Esophagus squamous epithelium (tissue), 5 donors: ENCODE measurements around the gene KLHL40. TPM values are rescaled to one million over a fixed set of nuclear protein-coding genes. Genes with fewer than 3 reads are reported as not detected.

ENCODE experiments used
- DNase-seq: peaks from one replicate; lab custom pipeline; 2025; lab: John Stamatoyannopoulos, UW
- H3K27ac ChIP-seq, 4 donors: fragments of 200-600 bp; sonication (generic); one replicate each; pipeline ENCODE4 v1.5.1; 2016 to 2019; ENCODE audit warnings: mild to moderate bottlenecking in 1 of 4
- H3K27me3 ChIP-seq, 4 donors: fragments of 200-600 bp; sonication (generic); 1 replicate in 3 of 4; 2 replicates in 1 of 4; pipeline versions ENCODE4 v1.5.1 to v1.6.0; 2017 to 2021; ENCODE audit warnings: antibody characterized with exemption in 1 of 4
- H3K36me3 ChIP-seq, 3 donors: fragments of 200-600 bp; sonication (generic); one replicate each; pipeline ENCODE4 v1.5.1; 2016 to 2019
- H3K4me1 ChIP-seq, 3 donors: fragments of 200-600 bp; sonication (generic); one replicate each; pipeline ENCODE4 v1.5.1; 2017 to 2019
- H3K4me3 ChIP-seq, 4 donors: fragments of 200-600 bp; sonication (generic); 1 replicate in 3 of 4; 2 replicates in 1 of 4; pipeline ENCODE4 v1.5.1; 2016 to 2019; ENCODE audit warnings: mild to moderate bottlenecking in 2 of 4, moderate library complexity in 1 of 4
- H3K9me3 ChIP-seq, 3 donors: fragments of 200-600 bp; sonication (generic); one replicate each; pipeline ENCODE4 v1.5.1; 2016 to 2019
- POLR2A ChIP-seq, 4 donors: fragments of 450-650 bp; IDR thresholded peaks; one replicate each; pipeline ENCODE4 v1.6.1; 2017; ENCODE audit warnings: antibody characterized with exemption in 4 of 4, mild to moderate bottlenecking in 4 of 4, moderate library complexity in 3 of 4
- WGBS, 2 donors: methylation state at CpG; one replicate each; pipeline ENCODE4 v1.1.5; 2018; 5-methylcytosine and 5-hydroxymethylcytosine counted together
- intact Hi-C: fragments of 100-400 bp; cut with DNase I; formaldehyde crosslinking; loops from one replicate; pipeline ENCODE4 v1.15.0; 2022
- total RNA-seq, 4 donors: library from RNA; depleted of rRNA; stranded (reverse); fragments of >200 nt; gene quantifications; one replicate each; pipeline ENCODE4 v1.1.0, GENCODE V29; 2016
- TF ChIP-seq, protein P1 (sequence below), 6 experiments: fragments of 450-650 bp in 4 of 6; fragments of 200-600 bp in 2 of 6; sonication (generic) in 2 of 6; IDR thresholded peaks; one replicate each; pipeline ENCODE4 v1.5.1; 2016 to 2019; ENCODE audit warnings: antibody characterized with exemption in 6 of 6, mild to moderate bottlenecking in 4 of 6, moderate library complexity in 4 of 6
- donor health status: DM: yes; HTN: yes; CAD: no.

Gene KLHL40
- total RNA-seq, 4 donors from 2014 or later: not detected

DNA sequence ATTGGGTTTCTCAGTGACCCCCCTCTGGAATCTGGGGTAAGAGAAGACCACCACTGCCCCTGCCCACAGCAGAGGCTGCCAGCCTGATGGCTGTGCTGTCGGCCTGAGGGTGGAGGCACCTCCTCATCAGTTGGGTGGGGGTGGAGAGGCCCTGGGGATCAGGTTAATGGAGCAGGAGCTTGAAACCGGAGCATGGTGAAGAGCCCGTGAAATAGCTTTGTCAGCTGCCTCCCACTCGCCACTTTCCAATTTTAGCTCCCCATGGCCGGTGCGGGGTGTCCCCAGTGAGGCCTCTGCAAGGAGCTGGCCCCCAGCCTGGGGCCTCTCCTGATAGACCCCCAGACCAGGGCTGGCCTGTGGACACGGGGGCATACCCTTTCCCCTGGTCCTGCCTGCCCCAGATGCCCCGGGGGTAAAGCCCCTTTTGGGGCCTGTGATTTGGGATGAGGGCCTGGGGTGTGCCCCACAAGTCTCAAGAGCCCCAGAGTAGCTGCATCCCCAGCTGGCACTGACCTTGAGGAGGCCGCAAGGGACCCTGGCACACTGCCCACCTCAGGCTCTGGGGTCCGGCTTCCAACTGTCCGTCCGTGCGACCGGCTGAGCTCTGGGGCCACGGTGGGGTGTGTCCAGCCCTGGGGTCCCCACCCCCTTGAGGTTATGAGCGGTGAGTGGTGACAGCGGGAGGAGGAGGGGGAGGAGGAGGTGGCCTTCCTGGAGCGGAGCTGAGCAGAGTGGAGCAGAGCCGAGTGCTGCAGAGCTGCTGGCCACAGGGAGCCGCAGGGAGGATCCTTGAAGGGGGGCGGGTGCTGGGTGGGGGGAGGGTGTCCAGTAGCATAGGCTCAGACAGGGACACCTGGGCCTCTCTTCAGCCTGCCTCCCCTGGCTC lies 17.0 kb downstream of the KLHL40 start, which contains the start of gene HHATL:
Gene HHATL (minus strand): TSS at position 733 of the 886 bp plus-strand sequence. CDS start 1,972 bp downstream, outside the sequence.
- DNase-seq: no peak
- Histone ChIP-seq H3K27me3 (peaks cover 0 to 11% (median 0%) of the 10 kb centered on the region in 4 donors), H3K9me3 (no peaks in the 10 kb centered on the region), H3K27ac (no peak within 1 kb of the TSS), H3K4me3 (no peak within 1 kb of the TSS), H3K36me3 (no peaks in the 10 kb centered on the region), H3K4me1 (no peaks in the 10 kb centered on the region)
- intact Hi-C loops: no loop called here
- WGBS, 2 donors: 71% methylated on average over 3 of the region's 21 CpGs; no CpG with 5 or more reads in 1 of the 2 donors
- TF ChIP-seq, protein P1, sequence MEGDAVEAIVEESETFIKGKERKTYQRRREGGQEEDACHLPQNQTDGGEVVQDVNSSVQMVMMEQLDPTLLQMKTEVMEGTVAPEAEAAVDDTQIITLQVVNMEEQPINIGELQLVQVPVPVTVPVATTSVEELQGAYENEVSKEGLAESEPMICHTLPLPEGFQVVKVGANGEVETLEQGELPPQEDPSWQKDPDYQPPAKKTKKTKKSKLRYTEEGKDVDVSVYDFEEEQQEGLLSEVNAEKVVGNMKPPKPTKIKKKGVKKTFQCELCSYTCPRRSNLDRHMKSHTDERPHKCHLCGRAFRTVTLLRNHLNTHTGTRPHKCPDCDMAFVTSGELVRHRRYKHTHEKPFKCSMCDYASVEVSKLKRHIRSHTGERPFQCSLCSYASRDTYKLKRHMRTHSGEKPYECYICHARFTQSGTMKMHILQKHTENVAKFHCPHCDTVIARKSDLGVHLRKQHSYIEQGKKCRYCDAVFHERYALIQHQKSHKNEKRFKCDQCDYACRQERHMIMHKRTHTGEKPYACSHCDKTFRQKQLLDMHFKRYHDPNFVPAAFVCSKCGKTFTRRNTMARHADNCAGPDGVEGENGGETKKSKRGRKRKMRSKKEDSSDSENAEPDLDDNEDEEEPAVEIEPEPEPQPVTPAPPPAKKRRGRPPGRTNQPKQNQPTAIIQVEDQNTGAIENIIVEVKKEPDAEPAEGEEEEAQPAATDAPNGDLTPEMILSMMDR (IDR thresholded peaks at IDR 0.05): no peak
- TF ChIP-seq POLR2A (IDR thresholded peaks at IDR 0.05): no peak

DNA sequence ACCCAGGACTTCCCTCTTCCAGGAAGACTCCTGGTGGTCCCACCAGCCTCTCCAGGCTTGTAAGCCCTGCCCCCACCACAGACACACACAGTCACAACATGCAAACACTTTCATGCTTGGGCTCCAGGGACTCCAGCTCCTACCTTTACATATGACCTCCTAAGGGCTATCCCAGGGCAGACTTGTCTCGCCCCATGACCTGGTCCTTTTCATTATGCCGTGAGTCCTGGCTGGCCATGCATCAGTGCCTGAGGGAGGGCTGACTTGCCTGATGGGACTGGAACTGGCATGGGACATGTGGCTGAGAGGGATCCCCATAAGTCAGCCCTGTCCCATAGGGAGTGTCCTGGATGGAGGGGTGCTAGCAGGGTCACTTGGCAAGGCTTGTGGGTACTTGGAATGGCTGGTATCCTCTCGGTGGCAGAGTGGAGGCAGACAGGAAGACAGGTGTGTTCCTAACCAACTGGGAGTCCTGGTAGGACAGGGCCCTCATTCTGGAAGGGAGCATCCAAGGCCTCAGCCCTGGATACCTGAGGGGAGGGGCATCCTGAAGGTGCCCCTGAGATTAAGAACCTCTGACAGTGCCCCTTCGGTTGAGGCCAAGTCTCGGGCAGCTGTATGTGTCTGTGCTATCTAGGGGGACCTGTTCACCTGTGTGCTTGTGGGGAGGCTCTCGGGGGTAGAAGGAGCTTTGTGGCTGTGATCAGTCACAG lies 17.8 kb downstream of the KLHL40 start:
- TF ChIP-seq, protein P1 (IDR thresholded peaks at IDR 0.05): no peak
- TF ChIP-seq POLR2A (IDR thresholded peaks at IDR 0.05): no peak
- no peaks in the 10 kb centered on the region for H3K4me1 ChIP-seq
- no peaks in the 10 kb centered on the region for H3K36me3 ChIP-seq
- H3K27ac ChIP-seq: no peak overlapping the region
- H3K27me3 ChIP-seq: peaks cover 0 to 5% (median 0%) of the 10 kb centered on the region in 4 donors
- no peaks in the 10 kb centered on the region for H3K9me3 ChIP-seq
- no peak overlapping the region for H3K4me3 ChIP-seq
- DNase-seq: no peak
- 100% methylated on average over 3 of the region's 6 CpGs; no CpG with 5 or more reads in 1 of the 2 donors for WGBS, 2 donors
- intact Hi-C loops: no loop called here

DNA sequence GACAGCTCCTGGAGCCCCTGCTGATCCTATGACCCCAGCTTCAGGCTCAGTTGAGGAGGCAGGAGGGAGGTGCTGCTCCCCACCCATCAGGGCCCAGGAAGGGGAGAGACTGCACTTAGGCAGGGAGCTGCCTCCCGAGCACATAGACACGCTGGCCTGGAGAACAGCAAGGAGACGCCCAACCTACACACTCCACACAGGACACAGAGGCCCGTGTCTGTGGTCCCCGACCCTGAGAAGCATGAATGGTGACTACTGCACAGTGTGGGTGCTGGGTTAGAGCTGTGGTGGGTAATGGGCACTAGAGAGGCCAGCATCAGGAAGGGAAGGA lies 18.3 kb downstream of the KLHL40 start:
- H3K27me3 ChIP-seq: peaks cover 0 to 5% (median 0%) of the 10 kb centered on the region in 4 donors
- no peak for TF ChIP-seq POLR2A (IDR thresholded peaks at IDR 0.05)
- TF ChIP-seq, protein P1 (IDR thresholded peaks at IDR 0.05): no peak
- H3K9me3 ChIP-seq: no peaks in the 10 kb centered on the region
- intact Hi-C loops: no loop called here
- H3K36me3 ChIP-seq: no peaks in the 10 kb centered on the region
- H3K4me1 ChIP-seq: no peaks in the 10 kb centered on the region
- WGBS, 2 donors: no CpG with 5 or more reads among the region's 5 CpGs
- no peak overlapping the region for H3K27ac ChIP-seq
- H3K4me3 ChIP-seq: no peak overlapping the region
- no peak for DNase-seq

DNA sequence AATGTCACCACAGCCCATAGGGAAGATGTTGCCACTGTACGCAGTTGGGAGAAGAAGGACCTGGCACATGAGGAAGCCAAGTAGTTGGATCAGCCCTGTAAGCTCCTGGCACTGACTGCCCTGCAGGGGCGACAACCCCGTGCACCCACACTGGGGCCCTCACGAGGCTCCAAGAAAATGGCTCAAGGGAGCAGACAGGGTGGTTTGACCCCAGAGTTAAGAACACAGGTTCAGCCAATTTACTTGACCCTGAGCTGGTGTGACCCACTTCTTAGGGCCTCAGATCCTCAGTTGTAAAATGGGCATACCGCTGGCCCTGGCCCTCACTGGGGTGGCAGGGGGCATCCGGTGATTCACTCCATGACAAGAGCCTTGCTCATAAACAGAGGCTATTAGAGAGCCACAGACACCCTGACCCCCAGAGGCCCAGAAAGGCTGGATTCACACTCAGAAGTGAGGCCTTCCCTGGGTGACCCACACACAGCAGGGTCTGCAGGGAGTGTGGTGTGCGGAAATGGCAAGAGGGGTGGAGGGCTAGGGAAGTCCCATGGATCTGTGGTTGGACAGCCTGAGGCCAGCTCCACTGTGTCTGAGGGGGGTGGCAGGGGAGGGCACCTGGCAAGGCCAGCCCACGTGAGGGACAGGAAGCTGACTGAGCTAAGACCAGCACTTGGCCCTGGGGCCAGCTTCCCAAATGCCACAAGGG lies 19.0 kb downstream of the KLHL40 start:
- intact Hi-C loops: no loop called here
- no peaks in the 10 kb centered on the region for H3K4me1 ChIP-seq
- 71 to 88% methylated on average over 4 to 6 of the region's 8 CpGs for WGBS, 2 donors
- TF ChIP-seq, protein P1 (IDR thresholded peaks at IDR 0.05): no peak
- no peak for TF ChIP-seq POLR2A (IDR thresholded peaks at IDR 0.05)
- no peak overlapping the region for H3K27ac ChIP-seq
- no peak for DNase-seq
- H3K9me3 ChIP-seq: no peaks in the 10 kb centered on the region
- H3K4me3 ChIP-seq: no peak overlapping the region
- no peaks in the 10 kb centered on the region for H3K36me3 ChIP-seq
- peaks cover 0 to 5% (median 0%) of the 10 kb centered on the region in 4 donors for H3K27me3 ChIP-seq
